ENCODE results near the gene NHEJ1. TPM values are rescaled to one million over a fixed set of nuclear protein-coding genes. Genes with fewer than 3 reads are reported as not detected.
"Not testable (repeated sequence)": the region's sequence is repeated elsewhere in the genome, so short reads cannot be mapped to it uniquely, and the experiment has no call there.

NHEJ1 gene
- 10 to 100 TPM; 19.8 to 21.1 TPM for total RNA-seq

- Mint-ChIP-seq H3K27ac (peak within 1 kb of the TSS; percentile 94), H3K4me1 (peaks cover 17% of the 10 kb centered on the region), H3K9me3 (no peaks in the 10 kb centered on the region), H3K36me3 (peaks cover 4% of the 10 kb centered on the region), H3K4me3 (peak within 1 kb of the TSS; percentile 92), H3K27me3 (no peaks in the 10 kb centered on the region)
- peak; percentile 91 for DNase-seq
Measured at GRCh38 chr2:219160186-219161017, at the start of gene NHEJ1. Gene NHEJ1 (minus strand): TSS chr2:219160815. CDS start chr2:219158362, 2,453 bp downstream.

- no peak overlapping the region for H3K4me3 Mint-ChIP-seq
Measured at GRCh38 chr2:219209236-219210195, 48.9 kb upstream of the NHEJ1 start.

GRCh38 chr2:219207884-219208740 lies 47.5 kb upstream of the NHEJ1 start:
- Mint-ChIP-seq H3K4me1 (peaks cover 41% of the 10 kb centered on the region), H3K27me3 (no peaks in the 10 kb centered on the region), H3K9me3 (peaks cover 10% of the 10 kb centered on the region), H3K4me3 (peak overlapping the region; percentile 90), H3K36me3 (peaks cover 34% of the 10 kb centered on the region), H3K27ac (peak overlapping the region; percentile 86)
- DNase-seq: no peak

More at GRCh38 chr2:219209236-219210195, 48.9 kb upstream of the NHEJ1 start:
- peaks cover 41% of the 10 kb centered on the region for H3K4me1 Mint-ChIP-seq
- no peaks in the 10 kb centered on the region for H3K27me3 Mint-ChIP-seq
- peaks cover 1% of the 10 kb centered on the region for H3K9me3 Mint-ChIP-seq
- no peak for DNase-seq
- H3K27ac Mint-ChIP-seq: peak overlapping the region; percentile 86
- peaks cover 32% of the 10 kb centered on the region for H3K36me3 Mint-ChIP-seq

- Mint-ChIP-seq H3K4me1 (peaks cover 41% of the 10 kb centered on the region), H3K9me3 (peaks cover 13% of the 10 kb centered on the region), H3K36me3 (peaks cover 34% of the 10 kb centered on the region), H3K27ac (peak overlapping the region; percentile 97), H3K27me3 (no peaks in the 10 kb centered on the region), H3K4me3 (peak overlapping the region; percentile 90)
- DNase-seq: no peak
Measured at GRCh38 chr2:219207134-219207883, 46.7 kb upstream of the NHEJ1 start.

GRCh38 chr2:219206328-219207133 lies 45.9 kb upstream of the NHEJ1 start, which contains the start of gene ZFAND2B:
Gene ZFAND2B (plus strand): TSS chr2:219206782. CDS start chr2:219206988, 206 bp downstream.
- peaks cover 27% of the 10 kb centered on the region for H3K36me3 Mint-ChIP-seq
- peak within 1 kb of the TSS; percentile 90 for H3K4me3 Mint-ChIP-seq
- DNase-seq: peak; percentile 99
- peak within 1 kb of the TSS; percentile 97 for H3K27ac Mint-ChIP-seq
- H3K27me3 Mint-ChIP-seq: no peaks in the 10 kb centered on the region
- peaks cover 39% of the 10 kb centered on the region for H3K4me1 Mint-ChIP-seq
- peaks cover 13% of the 10 kb centered on the region for H3K9me3 Mint-ChIP-seq

- peak overlapping the region; percentile 97 for H3K27ac Mint-ChIP-seq
- no peaks in the 10 kb centered on the region for H3K27me3 Mint-ChIP-seq
- H3K36me3 Mint-ChIP-seq: peaks cover 29% of the 10 kb centered on the region
- peaks cover 16% of the 10 kb centered on the region for H3K9me3 Mint-ChIP-seq
- no peak for DNase-seq
- H3K4me1 Mint-ChIP-seq: peaks cover 39% of the 10 kb centered on the region
- H3K4me3 Mint-ChIP-seq: peak overlapping the region; percentile 90
Measured at GRCh38 chr2:219205981-219206327, 45.3 kb upstream of the NHEJ1 start.

- Mint-ChIP-seq H3K9me3 (peaks cover 17% of the 10 kb centered on the region), H3K4me3 (peak overlapping the region; percentile 34), H3K27ac (peak overlapping the region; percentile 5), H3K27me3 (no peaks in the 10 kb centered on the region), H3K36me3 (peaks cover 29% of the 10 kb centered on the region), H3K4me1 (peaks cover 42% of the 10 kb centered on the region)
- DNase-seq: no peak
Measured at GRCh38 chr2:219205165-219205538, 44.5 kb upstream of the NHEJ1 start.

- no peak for DNase-seq
- H3K27ac Mint-ChIP-seq: peak overlapping the region; percentile 67
- H3K36me3 Mint-ChIP-seq: peaks cover 25% of the 10 kb centered on the region
- peaks cover 17% of the 10 kb centered on the region for H3K9me3 Mint-ChIP-seq
- no peaks in the 10 kb centered on the region for H3K27me3 Mint-ChIP-seq
- H3K4me1 Mint-ChIP-seq: peaks cover 37% of the 10 kb centered on the region
- H3K4me3 Mint-ChIP-seq: peak overlapping the region; percentile 18
Measured at GRCh38 chr2:219204425-219205164, 44.0 kb upstream of the NHEJ1 start.

- not testable (repeated sequence) for H3K27me3 Mint-ChIP-seq, H3K4me3 Mint-ChIP-seq, DNase-seq
- Mint-ChIP-seq H3K4me1 (peaks cover 25% of the 10 kb centered on the region), H3K27ac (peak overlapping the region; percentile 92), H3K36me3 (peaks cover 13% of the 10 kb centered on the region), H3K9me3 (peaks cover 17% of the 10 kb centered on the region)
Measured at GRCh38 chr2:219201331-219201730, 40.7 kb upstream of the NHEJ1 start.

GRCh38 chr2:219200502-219201326 lies 40.1 kb upstream of the NHEJ1 start:
- Mint-ChIP-seq H3K27ac (peak overlapping the region; percentile 92), H3K4me3 (peak overlapping the region; percentile 80), H3K4me1 (peaks cover 20% of the 10 kb centered on the region), H3K36me3 (peaks cover 13% of the 10 kb centered on the region), H3K9me3 (peaks cover 17% of the 10 kb centered on the region)
- H3K27me3 Mint-ChIP-seq: not testable (repeated sequence)
- peak; percentile 69 for DNase-seq

- peak overlapping the region; percentile 44 for H3K27ac Mint-ChIP-seq
- peaks cover 17% of the 10 kb centered on the region for H3K9me3 Mint-ChIP-seq
- peaks cover 20% of the 10 kb centered on the region for H3K4me1 Mint-ChIP-seq
- peaks cover 13% of the 10 kb centered on the region for H3K36me3 Mint-ChIP-seq
- DNase-seq: no peak
- no peaks in the 10 kb centered on the region for H3K27me3 Mint-ChIP-seq
- peak overlapping the region; percentile 80 for H3K4me3 Mint-ChIP-seq
Measured at GRCh38 chr2:219199470-219200211, 39.0 kb upstream of the NHEJ1 start.

Data from activated naive CD8-positive, alpha-beta T cell treated with anti-CD3 and anti-CD28 coated beads for 36 hours (primary cell).